ENCODE data around the gene PYROXD2.
A peak's percentile ranks its signal among the peaks of the same experiment; 100 is the strongest.

The PYROXD2 gene

GRCh38 chr10:98446661-98447221 lies 31.8 kb upstream of the PYROXD2 start, which contains the start of gene HPS1:
TSS of gene HPS1 (minus strand) at chr10:98446935. CDS start at chr10:98443240, 3,695 bp downstream.
- peaks cover 60% of the 10 kb centered on the region for H3K4me1 Mint-ChIP-seq (ENCODE audit: low read depth)
- H3K27ac Mint-ChIP-seq = peak within 1 kb of the TSS; percentile 85
- H3K9me3 Mint-ChIP-seq = no peaks in the 10 kb centered on the region
- H3K4me3 Mint-ChIP-seq = peak within 1 kb of the TSS; percentile 93
- intact Hi-C loops (cut with micrococcal nuclease) = loop anchor here (10.0 kb wide), 1 partner anchor 182 kb away; the partner anchor contains the start of gene LOXL4
- H3K27me3 Mint-ChIP-seq = peaks cover 10% of the 10 kb centered on the region
- peaks cover 48% of the 10 kb centered on the region for H3K36me3 Mint-ChIP-seq (ENCODE audit: low read depth)

GRCh38 chr10:98446151-98446660 lies 31.2 kb upstream of the PYROXD2 start:
- Mint-ChIP-seq H3K4me3 (peak overlapping the region; percentile 93), H3K36me3 (ENCODE audit: low read depth) (peaks cover 53% of the 10 kb centered on the region), H3K27ac (peak overlapping the region; percentile 85), H3K4me1 (ENCODE audit: low read depth) (peaks cover 66% of the 10 kb centered on the region), H3K9me3 (no peaks in the 10 kb centered on the region), H3K27me3 (peaks cover 10% of the 10 kb centered on the region)
- intact Hi-C loops (cut with micrococcal nuclease) = loop anchor here (10.0 kb wide), 1 partner anchor 181 kb away; the partner anchor contains the start of gene LOXL4

- intact Hi-C loops (cut with micrococcal nuclease) = loop anchor here (10.0 kb wide), 1 partner anchor 181 kb away; the partner anchor contains the start of gene LOXL4
- H3K36me3 Mint-ChIP-seq (ENCODE audit: low read depth) = peaks cover 60% of the 10 kb centered on the region
- H3K9me3 Mint-ChIP-seq = no peaks in the 10 kb centered on the region
- peak overlapping the region; percentile 85 for H3K27ac Mint-ChIP-seq
- H3K27me3 Mint-ChIP-seq = peaks cover 4% of the 10 kb centered on the region
- peak overlapping the region; percentile 93 for H3K4me3 Mint-ChIP-seq
- peaks cover 70% of the 10 kb centered on the region for H3K4me1 Mint-ChIP-seq (ENCODE audit: low read depth)
Measured at GRCh38 chr10:98445200-98445812, 30.3 kb upstream of the PYROXD2 start.

- Mint-ChIP-seq H3K27me3 (peaks cover under 1% of the 10 kb centered on the region), H3K36me3 (ENCODE audit: low read depth) (peaks cover 69% of the 10 kb centered on the region), H3K4me3 (peak overlapping the region; percentile 93), H3K4me1 (ENCODE audit: low read depth) (peaks cover 76% of the 10 kb centered on the region), H3K27ac (peak overlapping the region; percentile 85), H3K9me3 (peaks cover 8% of the 10 kb centered on the region)
- intact Hi-C loops (cut with micrococcal nuclease) = loop anchor here (10.0 kb wide), 1 partner anchor 180 kb away; the partner anchor contains the start of gene LOXL4
Measured at GRCh38 chr10:98444314-98445006, 29.5 kb upstream of the PYROXD2 start.

GRCh38 chr10:98438715-98439114 lies 23.7 kb upstream of the PYROXD2 start:
- no peak overlapping the region for H3K4me3 Mint-ChIP-seq
- H3K27me3 Mint-ChIP-seq = no peaks in the 10 kb centered on the region
- intact Hi-C loops (cut with micrococcal nuclease) = no loop called here
- H3K36me3 Mint-ChIP-seq (ENCODE audit: low read depth) = peaks cover 96% of the 10 kb centered on the region
- peaks cover 63% of the 10 kb centered on the region for H3K4me1 Mint-ChIP-seq (ENCODE audit: low read depth)
- no peak overlapping the region for H3K27ac Mint-ChIP-seq
- peaks cover 8% of the 10 kb centered on the region for H3K9me3 Mint-ChIP-seq

- H3K4me3 Mint-ChIP-seq = no peak overlapping the region
- no peak overlapping the region for H3K27ac Mint-ChIP-seq
- H3K9me3 Mint-ChIP-seq = peaks cover 8% of the 10 kb centered on the region
- H3K27me3 Mint-ChIP-seq = no peaks in the 10 kb centered on the region
- H3K4me1 Mint-ChIP-seq (ENCODE audit: low read depth) = peaks cover 43% of the 10 kb centered on the region
- H3K36me3 Mint-ChIP-seq (ENCODE audit: low read depth) = peaks cover 96% of the 10 kb centered on the region
- intact Hi-C loops (cut with micrococcal nuclease) = no loop called here
Measured at GRCh38 chr10:98436704-98437103, 21.7 kb upstream of the PYROXD2 start.

- Mint-ChIP-seq H3K9me3 (peaks cover 7% of the 10 kb centered on the region), H3K36me3 (ENCODE audit: low read depth) (peaks cover 98% of the 10 kb centered on the region), H3K4me1 (ENCODE audit: low read depth) (peaks cover 39% of the 10 kb centered on the region), H3K27ac (no peak overlapping the region), H3K27me3 (no peaks in the 10 kb centered on the region), H3K4me3 (no peak overlapping the region)
- intact Hi-C loops (cut with micrococcal nuclease) = no loop called here
Measured at GRCh38 chr10:98435178-98435577, 20.2 kb upstream of the PYROXD2 start.

GRCh38 chr10:98433881-98434732 lies 19.1 kb upstream of the PYROXD2 start:
- Mint-ChIP-seq H3K27me3 (no peaks in the 10 kb centered on the region), H3K4me3 (no peak overlapping the region), H3K27ac (no peak overlapping the region), H3K9me3 (no peaks in the 10 kb centered on the region), H3K36me3 (ENCODE audit: low read depth) (peaks cover 98% of the 10 kb centered on the region), H3K4me1 (ENCODE audit: low read depth) (peaks cover 29% of the 10 kb centered on the region)
- intact Hi-C loops (cut with micrococcal nuclease) = no loop called here

- Mint-ChIP-seq H3K36me3 (ENCODE audit: low read depth) (peaks cover 98% of the 10 kb centered on the region), H3K27ac (no peak overlapping the region), H3K4me1 (ENCODE audit: low read depth) (peaks cover 24% of the 10 kb centered on the region), H3K27me3 (no peaks in the 10 kb centered on the region), H3K9me3 (no peaks in the 10 kb centered on the region), H3K4me3 (no peak overlapping the region)
- intact Hi-C loops (cut with micrococcal nuclease) = no loop called here
Measured at GRCh38 chr10:98433371-98433770, 18.4 kb upstream of the PYROXD2 start.

- intact Hi-C loops (cut with micrococcal nuclease) = no loop called here
- Mint-ChIP-seq H3K4me1 (ENCODE audit: low read depth) (peaks cover 15% of the 10 kb centered on the region), H3K9me3 (no peaks in the 10 kb centered on the region), H3K36me3 (ENCODE audit: low read depth) (peaks cover 99% of the 10 kb centered on the region), H3K27ac (no peak overlapping the region), H3K4me3 (no peak overlapping the region), H3K27me3 (no peaks in the 10 kb centered on the region)
Measured at GRCh38 chr10:98432330-98432729, 17.3 kb upstream of the PYROXD2 start.

- Mint-ChIP-seq H3K4me1 (ENCODE audit: low read depth) (peaks cover 6% of the 10 kb centered on the region), H3K27me3 (no peaks in the 10 kb centered on the region), H3K27ac (peak overlapping the region; percentile 56), H3K36me3 (ENCODE audit: low read depth) (peaks cover 100% of the 10 kb centered on the region), H3K4me3 (no peak overlapping the region), H3K9me3 (no peaks in the 10 kb centered on the region)
- intact Hi-C loops (cut with micrococcal nuclease) = no loop called here
Measured at GRCh38 chr10:98431016-98431415, 16.0 kb upstream of the PYROXD2 start.

- Mint-ChIP-seq H3K36me3 (ENCODE audit: low read depth) (peaks cover 100% of the 10 kb centered on the region), H3K4me1 (ENCODE audit: low read depth) (peaks cover 6% of the 10 kb centered on the region), H3K27ac (peak overlapping the region; percentile 56), H3K4me3 (no peak overlapping the region), H3K27me3 (no peaks in the 10 kb centered on the region), H3K9me3 (no peaks in the 10 kb centered on the region)
- intact Hi-C loops (cut with micrococcal nuclease) = no loop called here
Measured at GRCh38 chr10:98430427-98430826, 15.4 kb upstream of the PYROXD2 start.

GRCh38 chr10:98429320-98430072 lies 14.5 kb upstream of the PYROXD2 start:
- Mint-ChIP-seq H3K36me3 (ENCODE audit: low read depth) (peaks cover 100% of the 10 kb centered on the region), H3K4me1 (ENCODE audit: low read depth) (peaks cover 6% of the 10 kb centered on the region), H3K9me3 (no peaks in the 10 kb centered on the region), H3K27ac (no peak overlapping the region), H3K27me3 (no peaks in the 10 kb centered on the region), H3K4me3 (no peak overlapping the region)
- intact Hi-C loops (cut with micrococcal nuclease) = no loop called here

All from dendritic cell treated with granulocyte-macrophage colony-stimulating factor and Interleukin-4, amounts not matched to agents 40 ng/mL and 50 ng/mL, for 4 days (primary cell).